Suppressor macrophage (primary cell): ENCODE measurements around the gene NT5M.
"Not testable (repeated sequence)": the region's sequence is repeated elsewhere in the genome, so short reads cannot be mapped to it uniquely, and the experiment has no call there.

Experiments
- DNase-seq, 4 experiments: peaks; one replicate each; pipeline ENCODE4 v3.0.0-alpha.2; 2020 to 2022
- total RNA-seq, 17 experiments: gene quantifications; one replicate each; lab custom pipeline; 2026; ENCODE audit warnings: mixed read lengths in 6 of 17, inconsistent platforms in 3 of 17; lab: John Stamatoyannopoulos, UW

NT5M gene
- 0.30 to 3.2 (median 0.84) reads per million in 17 experiments for total RNA-seq

- peak; percentile 75 to 93 (median 84) for DNase-seq
Measured at GRCh38 chr17:17303010-17303846, at the start of gene NT5M. NT5M (plus strand) TSS chr17:17303373; CDS start chr17:17303551, 178 bp downstream.

- peak in 2 of 4 experiments; percentile 13 to 26 for DNase-seq
Measured at GRCh38 chr17:17253406-17253805, 49.8 kb upstream of the NT5M start.

GRCh38 chr17:17254036-17254435 lies 49.1 kb upstream of the NT5M start:
- DNase-seq = peak; percentile 71 to 91 (median 83)

DNA sequence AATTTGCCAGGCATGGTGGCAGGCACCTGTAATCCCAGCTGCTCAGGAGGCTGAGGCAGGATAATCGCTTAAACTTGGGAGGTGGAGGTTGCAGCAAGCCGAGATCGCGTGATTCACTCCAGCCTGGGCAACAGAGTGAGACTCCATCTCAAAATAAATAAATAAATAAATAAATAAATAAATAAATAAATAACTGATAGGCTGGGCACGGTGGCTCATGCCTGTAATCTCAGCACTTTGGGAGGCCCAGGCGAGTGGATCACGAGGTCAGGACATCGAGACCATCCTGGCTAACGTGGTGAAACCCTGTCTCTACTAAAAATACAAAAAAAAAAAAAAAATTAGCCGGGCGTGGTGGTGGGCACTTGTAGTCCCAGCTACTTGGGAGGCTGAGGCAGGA lies 47.5 kb upstream of the NT5M start:
- not testable (repeated sequence) for DNase-seq

GRCh38 chr17:17256316-17256715 lies 46.9 kb upstream of the NT5M start:
- DNase-seq = no peak

GRCh38 chr17:17258011-17258410 lies 45.2 kb upstream of the NT5M start:
- no peak for DNase-seq

- DNase-seq = no peak
Measured at GRCh38 chr17:17258998-17259397, 44.2 kb upstream of the NT5M start.

- no peak for DNase-seq
Measured at GRCh38 chr17:17264430-17264829, 38.7 kb upstream of the NT5M start.

DNA sequence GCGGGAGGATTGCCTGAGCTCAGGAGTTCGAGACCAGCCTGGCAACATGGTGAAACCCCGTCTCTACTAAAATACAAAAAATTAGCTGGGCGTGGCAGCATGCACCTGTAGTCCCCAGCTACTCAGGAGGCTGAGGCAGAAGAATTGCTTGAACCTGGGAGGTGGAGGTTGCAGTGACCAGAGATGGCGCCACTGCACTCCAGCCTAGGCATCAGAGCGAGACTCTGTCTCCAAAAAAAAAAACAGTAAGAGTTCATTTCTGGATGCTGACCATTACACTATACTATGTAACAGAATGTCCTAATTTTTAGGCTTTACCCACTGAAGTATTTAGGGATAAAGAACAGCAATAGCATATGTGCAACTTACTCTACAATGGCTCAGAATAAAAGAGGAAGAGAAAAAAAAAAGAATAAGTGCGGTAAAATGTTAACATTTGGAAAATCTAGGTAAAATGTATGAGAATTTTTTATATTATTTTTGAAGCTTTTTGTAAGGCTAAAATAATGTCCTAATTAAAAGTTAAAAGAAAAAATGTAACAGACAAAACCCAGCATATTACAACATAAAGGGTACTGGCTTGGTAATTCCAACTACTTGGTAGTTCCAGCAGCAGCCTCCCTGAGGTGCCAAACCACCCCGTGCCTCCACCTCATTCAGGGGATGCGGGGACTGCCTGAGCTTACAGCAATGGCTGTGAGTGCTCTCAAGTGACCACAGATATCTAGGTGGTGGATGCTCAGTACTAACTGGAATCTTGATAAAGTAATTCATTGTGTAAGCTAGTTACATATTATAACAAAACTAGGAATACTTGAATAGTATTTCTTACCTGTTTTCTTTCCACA lies 33.0 kb upstream of the NT5M start:
- peak in 3 of 4 experiments; percentile 10 to 35 (median 19) for DNase-seq

DNA sequence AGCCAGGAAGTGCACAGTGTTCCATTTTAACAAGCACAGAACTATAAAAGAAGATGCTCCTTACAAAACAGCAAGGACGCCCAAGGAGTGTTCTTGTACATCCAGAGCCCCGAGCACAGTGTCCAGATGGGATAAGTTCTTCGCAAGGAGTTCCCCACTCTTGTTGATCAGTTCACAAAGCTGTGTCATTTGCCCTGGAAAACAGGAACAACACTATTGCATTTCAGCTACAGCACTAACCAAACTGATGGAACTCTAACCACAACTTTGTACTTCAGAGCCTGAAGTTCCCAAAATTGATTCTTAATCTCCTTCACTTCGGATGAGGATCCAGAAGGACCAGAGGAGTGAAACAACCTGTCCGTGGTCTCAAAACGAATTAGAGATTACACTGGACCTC lies 27.2 kb upstream of the NT5M start:
- DNase-seq = peak; percentile 60 to 82 (median 70)

DNA sequence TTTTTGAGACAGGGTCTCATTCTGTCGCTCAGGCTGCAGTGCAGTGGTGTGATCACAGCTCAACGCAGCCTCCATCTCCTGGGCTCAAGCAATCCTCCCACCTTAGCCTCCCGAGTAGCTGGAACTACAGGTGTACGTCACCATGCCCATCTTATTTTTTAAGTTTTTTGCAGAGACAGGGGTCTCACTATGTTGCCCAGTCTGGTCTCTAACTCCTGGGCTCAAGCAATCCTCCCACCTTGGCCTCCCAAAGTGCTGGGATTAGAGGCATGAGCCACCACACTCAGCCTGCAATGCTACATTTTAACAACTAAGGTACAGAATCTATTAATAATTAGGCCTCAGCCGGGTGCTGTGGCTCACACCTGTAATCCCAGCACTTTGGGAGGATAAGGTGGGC lies 25.7 kb upstream of the NT5M start:
- not testable (repeated sequence) for DNase-seq

DNA sequence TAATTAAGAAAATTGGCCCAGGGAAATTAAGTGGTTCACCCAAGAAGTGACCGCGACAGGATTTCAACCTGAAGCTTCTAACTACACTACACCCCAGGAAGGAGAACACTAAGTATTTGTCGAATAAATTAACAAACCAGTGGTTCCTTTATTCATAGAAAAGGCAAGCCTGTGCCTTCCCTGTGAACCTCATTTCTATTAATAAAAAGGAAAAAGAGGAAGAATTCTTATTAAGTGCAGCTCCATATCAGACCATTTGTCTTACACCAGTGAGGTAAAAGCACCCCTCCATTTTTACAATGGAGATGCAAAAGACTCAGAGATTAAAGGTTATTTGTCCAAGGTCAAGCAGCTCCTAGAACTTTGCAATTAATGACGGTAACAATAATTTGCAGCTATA lies 23.9 kb upstream of the NT5M start:
- DNase-seq = peak in 3 of 4 experiments; percentile 19 to 58 (median 49)

GRCh38 chr17:17280613-17281549 lies 22.3 kb upstream of the NT5M start, which contains the start of gene COPS3:
COPS3 (minus strand) TSS chr17:17281246; CDS start chr17:17281186, 60 bp downstream.
- peak; percentile 96 to 99 (median 98) for DNase-seq

GRCh38 chr17:17285951-17286350 lies 17.2 kb upstream of the NT5M start:
- no peak for DNase-seq

GRCh38 chr17:17289086-17289485 lies 14.1 kb upstream of the NT5M start:
- no peak for DNase-seq

- DNase-seq = no peak
Measured at GRCh38 chr17:17289701-17290100, 13.5 kb upstream of the NT5M start.

GRCh38 chr17:17295141-17295540 lies 8.0 kb upstream of the NT5M start:
- no peak for DNase-seq

- no peak for DNase-seq
Measured at GRCh38 chr17:17297217-17297616, 6.0 kb upstream of the NT5M start.

DNA sequence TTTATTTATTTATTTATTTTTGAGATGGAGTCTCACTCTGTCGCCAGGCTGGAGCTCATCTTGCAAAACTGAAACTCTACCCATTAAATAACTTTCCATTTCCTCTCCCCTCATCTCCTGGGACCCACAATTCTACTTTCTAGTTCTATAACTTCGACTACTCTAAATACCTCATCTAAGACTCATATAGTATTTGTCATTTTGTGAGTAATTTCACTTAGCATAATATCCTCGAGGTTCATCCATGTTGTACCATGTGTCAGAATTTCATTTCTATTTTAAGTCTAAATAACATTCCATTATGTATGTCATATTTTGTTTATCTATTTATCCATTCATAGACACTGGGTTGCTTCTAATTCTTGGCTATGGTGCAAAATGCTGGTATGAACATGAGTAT lies 5.1 kb upstream of the NT5M start:
- no peak for DNase-seq

GRCh38 chr17:17300624-17301568 lies 2.3 kb upstream of the NT5M start:
- DNase-seq = peak; percentile 63 to 81 (median 69)

DNA sequence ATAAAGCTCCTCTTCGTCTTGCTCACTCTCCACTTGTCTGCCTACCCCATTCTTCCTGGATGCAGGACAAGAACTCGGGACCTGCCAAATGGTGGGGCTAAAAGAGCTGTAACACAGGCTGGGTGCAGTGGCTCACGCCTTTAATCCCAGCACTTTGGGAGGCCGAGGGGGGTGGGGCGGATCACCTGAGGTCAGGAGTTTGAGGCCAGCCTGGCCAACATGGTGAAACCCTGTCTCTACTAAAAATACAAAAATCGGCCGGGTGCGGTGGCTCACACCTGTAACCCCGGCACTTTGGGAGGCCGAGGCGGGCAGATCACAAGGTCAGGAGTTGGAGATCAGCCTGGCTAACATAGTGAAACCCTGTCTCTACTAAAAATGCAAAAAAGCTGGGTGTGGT lies 1.5 kb upstream of the NT5M start:
- DNase-seq = not testable (repeated sequence)
